OCI-LY1 (cell line): Measurements from ENCODE around the gene SLC17A7.

Experiments
- EZH2 ChIP-seq: fragments of 200-600 bp; sonication (generic), shearing (Covaris generic); IDR thresholded peaks from 2 replicates; pipeline ENCODE4 v1.8.0; 2017; ENCODE audit warnings: borderline replicate concordance, mixed run types, mild to moderate bottlenecking, antibody characterized with exemption, low read length, moderate library complexity, mixed read lengths
- TF ChIP-seq, protein P1 (sequence below): fragments of 200-600 bp; sonication (generic), shearing (Covaris generic); IDR thresholded peaks from 2 replicates; pipeline ENCODE4 v1.5.1; 2017; ENCODE audit warnings: mild to moderate bottlenecking, antibody characterized with exemption, low read length, moderate library complexity, mixed read lengths

DNA sequence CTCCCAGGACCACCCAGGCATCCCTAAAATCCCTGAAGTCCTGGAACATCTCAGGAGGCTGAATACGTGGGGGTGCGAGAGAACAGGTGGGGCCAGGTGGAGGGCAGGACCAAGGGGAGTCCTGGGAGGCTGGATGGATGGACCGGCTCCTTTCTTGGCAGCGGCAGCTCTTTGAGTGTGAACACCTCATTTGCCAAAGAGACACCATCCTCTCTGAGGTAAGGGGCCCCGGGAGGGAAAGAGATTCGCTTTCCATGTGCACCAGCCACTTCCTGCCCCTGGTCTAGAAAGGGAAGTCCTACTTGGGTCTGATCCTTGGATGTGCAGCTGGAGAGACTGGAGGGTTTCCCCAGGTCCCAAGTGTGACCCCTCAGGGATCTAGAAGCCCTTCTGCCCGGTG, 34.2 kb downstream of the SLC17A7 start:
- TF ChIP-seq, protein P1, sequence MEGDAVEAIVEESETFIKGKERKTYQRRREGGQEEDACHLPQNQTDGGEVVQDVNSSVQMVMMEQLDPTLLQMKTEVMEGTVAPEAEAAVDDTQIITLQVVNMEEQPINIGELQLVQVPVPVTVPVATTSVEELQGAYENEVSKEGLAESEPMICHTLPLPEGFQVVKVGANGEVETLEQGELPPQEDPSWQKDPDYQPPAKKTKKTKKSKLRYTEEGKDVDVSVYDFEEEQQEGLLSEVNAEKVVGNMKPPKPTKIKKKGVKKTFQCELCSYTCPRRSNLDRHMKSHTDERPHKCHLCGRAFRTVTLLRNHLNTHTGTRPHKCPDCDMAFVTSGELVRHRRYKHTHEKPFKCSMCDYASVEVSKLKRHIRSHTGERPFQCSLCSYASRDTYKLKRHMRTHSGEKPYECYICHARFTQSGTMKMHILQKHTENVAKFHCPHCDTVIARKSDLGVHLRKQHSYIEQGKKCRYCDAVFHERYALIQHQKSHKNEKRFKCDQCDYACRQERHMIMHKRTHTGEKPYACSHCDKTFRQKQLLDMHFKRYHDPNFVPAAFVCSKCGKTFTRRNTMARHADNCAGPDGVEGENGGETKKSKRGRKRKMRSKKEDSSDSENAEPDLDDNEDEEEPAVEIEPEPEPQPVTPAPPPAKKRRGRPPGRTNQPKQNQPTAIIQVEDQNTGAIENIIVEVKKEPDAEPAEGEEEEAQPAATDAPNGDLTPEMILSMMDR, result no peak
- TF ChIP-seq EZH2, result no peak
